B cell (primary cell): ENCODE data around the gene PPP2R2C.

Source experiments
- CTCF ChIP-seq: fragments of 200-600 bp; IDR thresholded peaks from one replicate; pipeline ENCODE4 v1.8.0; 2022; ENCODE audit warnings: antibody characterized with exemption, mild to moderate bottlenecking
- EZH2 ChIP-seq: IDR thresholded peaks from 2 replicates; pipeline ENCODE4 v1.6.1; 2012; ENCODE audit warnings: borderline replicate concordance, low read depth, mild to moderate bottlenecking, moderate library complexity, low read length; ENCODE audit not compliant: insufficient read depth, poor library complexity, severe bottlenecking

- TF ChIP-seq CTCF (no peak), EZH2 (no peak)
These were observed 4.5 kb upstream of the PPP2R2C start for GRCh38 chr4:6476893-6477292.
